NCI-H1105 treated with DMSO at 0.1 percent for 48 hours (cell line): ENCODE results near the gene IFIT1B.
"Not testable (repeated sequence)": the region's sequence is repeated elsewhere in the genome, so short reads cannot be mapped to it uniquely, and the experiment has no call there.

Experiments
- DNase-seq: peaks from one replicate; lab custom pipeline; 2025; lab: John Stamatoyannopoulos, UW

IFIT1B gene, protein sequence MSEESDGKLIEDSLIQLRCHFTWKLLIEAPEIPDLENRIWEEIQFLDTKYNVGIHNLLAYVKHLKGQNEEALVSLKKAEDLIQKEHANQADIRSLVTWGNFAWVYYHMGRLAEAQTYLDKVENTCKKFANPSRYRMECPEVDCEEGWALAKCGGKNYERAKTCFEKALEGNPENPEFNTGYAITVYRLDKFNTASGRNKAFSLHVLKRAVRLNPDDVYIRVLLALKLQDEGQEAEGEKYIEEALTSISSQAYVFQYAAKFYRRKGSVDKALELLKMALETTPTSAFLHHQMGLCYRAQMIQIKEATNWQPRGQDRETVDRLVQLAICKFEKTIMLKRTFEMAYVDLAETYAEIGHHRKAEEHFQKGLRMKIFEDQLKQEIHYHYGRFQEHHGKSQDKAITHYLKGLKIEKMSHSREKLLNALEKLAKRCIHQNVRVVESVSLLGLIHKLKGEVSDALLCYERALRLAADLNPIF

GRCh38 chr10:89377705-89378637, at the start of gene IFIT1B:
TSS of gene IFIT1B (plus strand) at chr10:89378056. CDS start at chr10:89378136, 80 bp downstream.
- DNase-seq, result no peak

GRCh38 chr10:89329151-89329550, 48.7 kb upstream of the IFIT1B start:
- DNase-seq, result no peak

DNA sequence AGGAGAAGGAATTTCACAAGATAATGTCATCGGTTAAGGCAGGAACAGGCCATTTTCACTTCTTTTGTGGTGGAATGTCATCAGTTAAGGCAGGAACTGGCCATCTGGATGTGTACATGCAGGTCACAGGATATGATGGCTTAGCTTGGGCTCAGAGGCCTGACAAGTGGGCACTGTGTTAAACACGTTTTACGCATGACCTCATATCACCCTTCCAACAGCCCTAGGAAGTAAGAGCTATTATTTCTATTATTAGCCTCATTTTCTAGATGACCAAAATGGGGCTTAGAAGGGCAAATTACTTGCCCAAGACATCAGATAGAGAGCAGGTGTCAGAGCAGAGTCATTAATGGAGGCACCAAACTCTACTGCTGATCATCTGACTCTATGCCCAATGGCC, 47.8 kb upstream of the IFIT1B start:
- not testable (repeated sequence) for DNase-seq

- no peak for DNase-seq
These were observed 47.2 kb upstream of the IFIT1B start for GRCh38 chr10:89330537-89331212.

- not testable (repeated sequence) for DNase-seq
These were observed 46.3 kb upstream of the IFIT1B start for GRCh38 chr10:89331487-89332122.

GRCh38 chr10:89332123-89332633, 45.7 kb upstream of the IFIT1B start:
- no peak for DNase-seq

- no peak for DNase-seq
These were observed 42.6 kb upstream of the IFIT1B start for GRCh38 chr10:89335226-89335625.

- no peak for DNase-seq
These were observed 41.6 kb upstream of the IFIT1B start for GRCh38 chr10:89336241-89336640.

- DNase-seq, result no peak
These were observed 40.4 kb upstream of the IFIT1B start for GRCh38 chr10:89337484-89337883.

GRCh38 chr10:89338713-89339112, 39.1 kb upstream of the IFIT1B start:
- no peak for DNase-seq

DNA sequence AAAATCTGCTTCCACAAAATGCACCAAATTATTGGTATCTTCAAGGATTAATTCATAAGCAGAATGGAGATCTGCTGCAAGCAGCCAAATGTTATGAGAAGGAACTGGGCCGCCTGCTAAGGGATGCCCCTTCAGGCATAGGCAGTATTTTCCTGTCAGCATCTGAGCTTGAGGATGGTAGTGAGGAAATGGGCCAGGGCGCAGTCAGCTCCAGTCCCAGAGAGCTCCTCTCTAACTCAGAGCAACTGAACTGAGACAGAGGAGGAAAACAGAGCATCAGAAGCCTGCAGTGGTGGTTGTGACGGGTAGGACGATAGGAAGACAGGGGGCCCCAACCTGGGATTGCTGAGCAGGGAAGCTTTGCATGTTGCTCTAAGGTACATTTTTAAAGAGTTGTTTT, 38.0 kb upstream of the IFIT1B start:
- no peak for DNase-seq

DNA sequence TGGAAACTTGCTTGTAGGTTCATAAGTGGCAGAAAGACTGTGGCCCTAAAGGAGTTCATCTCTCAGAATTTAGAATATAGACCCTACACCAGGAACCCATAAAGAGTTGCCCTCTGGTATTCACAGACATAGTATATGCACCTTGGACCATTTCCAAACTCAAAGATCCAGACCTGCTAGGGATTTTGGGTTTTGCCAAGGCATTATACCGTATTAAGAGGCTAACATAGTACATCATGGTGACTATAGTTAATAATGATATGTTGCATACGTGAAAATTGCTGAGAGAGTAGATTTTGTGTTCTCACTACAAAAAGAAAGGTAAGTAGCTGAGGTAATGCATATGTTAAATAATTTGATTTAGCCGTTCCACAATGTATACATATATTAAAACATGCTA, 36.2 kb upstream of the IFIT1B start:
- no peak for DNase-seq

- DNase-seq, result no peak
These were observed 35.5 kb upstream of the IFIT1B start for GRCh38 chr10:89342206-89342958.

DNA sequence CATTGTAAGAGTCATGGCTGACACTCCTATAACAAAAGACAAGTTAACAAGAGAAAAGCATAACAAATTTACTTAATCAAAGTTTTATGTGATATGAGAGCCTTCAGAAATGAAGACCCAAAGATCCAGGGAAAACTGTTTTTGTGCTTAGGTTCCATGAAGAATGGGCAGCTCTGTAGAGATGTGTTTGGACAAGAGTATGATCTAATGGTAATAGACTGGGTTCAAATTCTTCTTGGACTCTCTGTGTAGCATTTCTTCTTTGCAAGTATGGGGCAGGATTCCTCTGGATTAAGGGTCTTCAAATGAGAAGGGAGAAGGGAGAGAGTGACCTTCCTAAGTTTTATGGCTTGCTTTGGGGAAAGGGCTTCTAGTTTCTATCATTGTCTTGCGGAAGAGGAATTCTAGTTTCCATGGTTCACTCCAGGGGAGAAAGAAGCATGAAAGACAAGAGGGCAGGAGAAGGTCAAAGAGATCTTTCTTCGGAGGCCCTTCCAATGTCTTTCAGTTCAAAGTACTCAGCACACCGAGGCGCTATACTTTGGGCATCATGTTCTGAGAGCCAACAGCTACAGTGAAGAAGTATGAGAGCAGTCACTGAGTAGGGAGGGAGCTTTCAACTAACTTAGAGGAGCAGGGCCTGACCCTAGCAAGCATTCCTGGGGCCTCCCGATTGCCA, 34.6 kb upstream of the IFIT1B start:
- no peak for DNase-seq

GRCh38 chr10:89344156-89344555, 33.7 kb upstream of the IFIT1B start:
- DNase-seq, result no peak

GRCh38 chr10:89345367-89346000, 32.4 kb upstream of the IFIT1B start:
- no peak for DNase-seq

DNA sequence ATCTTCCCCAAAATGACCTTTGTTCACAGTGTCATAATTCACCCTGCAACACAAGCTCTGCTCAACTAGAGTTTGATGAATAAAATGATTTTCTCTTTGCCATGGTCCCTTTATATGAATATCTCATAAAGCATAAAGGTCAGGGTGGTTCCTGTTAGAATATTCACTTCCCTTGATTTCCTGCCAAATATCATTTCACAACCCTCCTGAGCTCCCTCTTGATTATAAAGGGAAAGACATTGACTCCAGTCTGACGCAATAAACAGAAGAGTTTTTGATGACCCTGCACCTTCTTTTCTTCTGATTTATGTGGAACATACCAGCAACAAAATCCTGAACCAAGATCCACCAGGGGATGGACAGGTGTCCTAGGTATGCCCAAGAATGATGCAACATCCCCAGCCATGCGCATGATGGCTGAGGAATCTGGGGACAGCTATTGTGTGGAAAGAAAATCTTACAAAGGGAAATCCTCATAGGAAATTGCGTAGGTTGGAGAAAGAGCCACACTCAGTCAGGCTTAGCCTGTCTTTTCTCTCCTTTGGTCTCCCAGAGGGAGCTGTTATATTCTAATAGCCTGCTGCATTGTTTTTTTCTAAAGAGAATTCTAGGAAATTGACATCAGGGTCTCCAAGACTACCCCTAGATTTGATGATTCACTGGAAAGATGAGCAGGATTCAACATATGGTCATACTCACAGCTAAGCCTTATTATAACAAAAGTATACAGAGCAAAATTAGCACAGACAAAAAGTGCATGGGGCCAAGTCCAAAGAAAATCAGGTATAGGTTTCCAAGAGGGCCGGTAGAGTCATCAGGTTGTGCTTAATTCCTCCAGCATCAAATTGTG, 31.2 kb upstream of the IFIT1B start:
- no peak for DNase-seq

GRCh38 chr10:89347701-89348457, 30.0 kb upstream of the IFIT1B start:
- DNase-seq, result no peak
